Fibroblast of skin of right quadriceps (primary cell): Measurements from ENCODE around the gene GAK.

Experiments used
- DNase-seq: peaks from one replicate; pipeline ENCODE4 v3.0.0-alpha.2; 2013

GAK gene

DNA sequence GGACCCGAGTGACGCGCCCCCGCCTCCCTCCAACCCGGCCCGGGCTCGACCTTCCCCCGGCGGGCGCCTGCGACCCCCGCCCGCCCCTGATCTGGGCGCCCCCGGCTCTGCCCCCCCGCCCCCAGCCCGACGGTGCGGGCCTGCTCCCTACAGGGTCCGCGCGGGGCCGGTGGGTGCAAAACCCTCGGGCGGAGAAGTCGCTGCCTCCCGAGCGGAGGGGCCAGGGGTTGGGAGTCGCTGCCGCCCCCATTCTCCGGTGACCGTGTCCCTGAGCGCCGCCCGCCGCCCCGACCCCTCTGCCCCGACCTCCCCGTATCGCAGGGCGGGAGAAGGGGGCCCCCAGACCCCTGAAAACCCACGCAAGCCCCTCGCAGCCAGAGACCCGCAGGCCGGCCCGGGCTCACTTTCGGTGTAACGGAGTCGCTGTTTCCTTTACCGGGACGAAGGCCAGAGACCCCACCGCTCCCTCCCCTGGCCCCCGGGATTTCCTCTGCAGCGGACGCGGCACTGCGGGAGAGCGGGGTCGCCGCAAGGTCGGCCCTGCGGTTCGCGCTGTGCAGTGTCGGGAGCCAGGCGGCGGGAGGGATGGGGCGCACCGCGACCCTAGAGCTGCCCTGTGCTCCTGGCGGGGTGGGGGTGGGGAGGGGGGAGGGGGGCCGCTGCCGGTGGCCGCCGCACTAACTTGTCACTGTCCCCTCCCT, 105.5 kb downstream of the GAK start:
- DNase-seq = no peak

DNA sequence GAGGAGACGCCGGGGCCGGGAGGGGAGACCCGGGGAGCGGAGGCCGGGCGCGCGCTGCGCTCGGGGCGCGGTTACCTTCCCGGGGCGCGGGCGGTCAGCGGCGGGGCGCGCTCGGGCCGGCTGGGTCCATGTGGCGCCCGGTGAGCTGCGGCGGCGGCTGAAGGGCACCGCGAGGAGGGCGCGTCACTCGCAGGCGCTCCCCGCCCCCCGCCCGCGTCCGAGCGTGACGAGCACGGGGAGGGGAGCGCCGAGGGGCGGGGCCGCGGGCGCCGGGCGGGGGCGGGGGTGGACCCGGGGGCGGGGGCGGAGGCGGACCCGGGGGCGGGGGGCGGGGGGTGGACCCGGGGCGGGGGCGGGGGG, 106.2 kb downstream of the GAK start, which contains the start of gene CPLX1:
Gene CPLX1 (minus strand): TSS at position 159 of the 360 bp plus-strand sequence. CDS start 1,607 bp downstream, outside the sequence.
- DNase-seq = no peak

DNA sequence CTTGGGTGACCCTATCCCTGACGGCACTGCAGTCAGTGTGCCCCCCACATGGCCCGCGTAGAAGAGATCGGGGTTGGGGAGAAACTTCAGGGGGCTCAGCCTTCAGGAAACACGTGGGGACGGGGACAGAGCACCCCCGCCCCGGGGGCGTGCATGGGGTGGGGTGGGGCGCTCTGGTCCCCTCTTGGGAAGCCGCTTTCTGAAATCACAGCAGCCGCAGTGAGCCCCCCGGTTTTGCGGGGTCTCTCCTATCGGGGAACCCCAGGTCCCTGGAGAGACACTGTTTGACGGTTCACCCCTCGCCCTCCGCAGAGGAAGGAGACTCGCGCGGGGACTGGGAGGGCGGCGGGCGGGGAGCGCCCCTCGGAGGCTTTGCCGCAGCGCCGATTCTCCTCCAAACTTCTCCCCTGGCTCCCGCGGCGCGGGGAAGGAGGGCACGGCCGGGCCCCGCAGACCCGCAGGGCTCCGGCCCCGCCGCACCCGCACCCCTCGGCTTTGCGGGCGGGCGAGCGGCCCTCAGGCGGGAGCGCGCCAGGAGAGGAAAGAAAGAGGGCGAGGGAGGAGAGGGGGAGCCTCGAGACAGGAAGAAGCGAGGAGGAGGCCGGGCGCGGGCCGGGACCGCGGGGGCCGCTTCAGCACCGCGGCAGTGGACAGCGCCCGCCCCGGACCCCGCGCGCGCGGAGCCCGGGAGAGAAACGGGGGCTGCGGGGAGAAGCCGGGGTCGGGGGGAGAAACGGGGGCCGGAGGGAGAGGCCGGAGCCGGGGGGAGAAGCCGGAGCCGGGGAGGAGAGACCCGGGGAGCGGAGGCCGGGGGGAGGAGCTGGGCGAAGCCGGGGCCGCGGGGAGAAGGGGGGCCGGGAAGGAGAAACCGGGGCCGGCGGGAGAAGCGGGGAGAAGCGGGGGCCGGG, 106.8 kb downstream of the GAK start:
- no peak for DNase-seq

DNA sequence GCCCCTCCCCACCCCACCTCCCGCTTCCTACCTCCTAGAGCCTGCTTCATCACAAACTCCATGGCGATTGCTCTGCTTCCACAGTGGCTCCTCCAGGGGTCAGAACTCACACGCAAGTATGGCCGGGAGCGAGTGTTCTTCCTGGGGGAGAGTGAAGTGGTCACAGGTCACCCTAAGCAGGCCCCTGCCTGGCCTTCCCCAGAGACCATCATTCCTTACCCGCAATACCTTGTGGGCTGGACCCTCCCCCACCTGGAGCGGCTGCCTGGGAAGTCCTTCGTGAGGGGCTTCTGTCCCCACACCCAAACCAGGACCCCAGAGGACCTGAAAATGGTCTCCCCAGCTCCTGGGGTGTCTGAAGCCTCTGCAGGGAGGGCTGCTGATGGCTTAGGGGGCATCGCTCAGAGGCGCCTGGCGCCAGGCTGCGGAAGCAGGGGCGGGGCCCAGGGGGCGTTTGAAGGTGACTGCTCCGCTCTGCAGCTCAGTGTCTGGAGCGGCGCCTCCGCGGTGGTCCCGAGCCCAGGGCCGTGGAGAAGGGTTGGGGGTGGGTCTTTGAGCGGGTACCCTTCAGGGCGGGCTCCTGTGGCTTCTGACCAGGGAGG, 107.6 kb downstream of the GAK start:
- no peak for DNase-seq

DNA sequence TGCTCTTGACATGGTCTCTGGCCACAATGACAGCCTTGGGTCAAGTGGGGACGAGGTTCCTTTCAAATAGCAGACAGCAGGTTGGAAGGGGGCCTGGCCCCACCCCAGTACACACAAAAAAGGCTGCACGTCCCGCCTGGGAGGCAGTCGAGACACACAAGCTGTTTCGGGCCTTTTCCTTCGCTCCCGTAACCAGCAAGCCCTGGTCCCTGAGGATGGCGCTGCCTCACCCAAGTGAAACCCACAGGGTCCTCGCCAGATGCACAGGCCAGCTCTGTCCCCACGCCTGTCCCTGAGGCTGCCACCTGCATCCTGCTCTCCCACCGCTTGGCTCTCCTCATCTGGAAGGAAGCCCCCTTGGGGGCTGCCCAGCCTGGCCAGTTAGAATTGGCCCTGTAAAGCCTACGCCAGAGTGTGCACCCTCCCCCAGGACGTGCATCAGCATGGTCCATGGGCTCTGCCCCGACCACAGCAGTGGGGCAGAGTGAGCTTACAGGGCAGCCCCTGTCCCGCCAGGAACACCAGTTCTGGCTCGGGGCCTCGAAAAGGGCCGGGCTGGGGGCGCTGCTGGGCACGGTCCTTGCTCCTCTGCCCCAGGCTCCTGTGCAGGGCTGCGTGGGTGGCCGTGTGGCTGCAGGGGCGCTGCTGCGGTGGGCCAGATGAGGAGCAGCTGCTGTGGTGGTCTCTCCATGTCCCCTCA, 108.2 kb downstream of the GAK start:
- DNase-seq = no peak

DNA sequence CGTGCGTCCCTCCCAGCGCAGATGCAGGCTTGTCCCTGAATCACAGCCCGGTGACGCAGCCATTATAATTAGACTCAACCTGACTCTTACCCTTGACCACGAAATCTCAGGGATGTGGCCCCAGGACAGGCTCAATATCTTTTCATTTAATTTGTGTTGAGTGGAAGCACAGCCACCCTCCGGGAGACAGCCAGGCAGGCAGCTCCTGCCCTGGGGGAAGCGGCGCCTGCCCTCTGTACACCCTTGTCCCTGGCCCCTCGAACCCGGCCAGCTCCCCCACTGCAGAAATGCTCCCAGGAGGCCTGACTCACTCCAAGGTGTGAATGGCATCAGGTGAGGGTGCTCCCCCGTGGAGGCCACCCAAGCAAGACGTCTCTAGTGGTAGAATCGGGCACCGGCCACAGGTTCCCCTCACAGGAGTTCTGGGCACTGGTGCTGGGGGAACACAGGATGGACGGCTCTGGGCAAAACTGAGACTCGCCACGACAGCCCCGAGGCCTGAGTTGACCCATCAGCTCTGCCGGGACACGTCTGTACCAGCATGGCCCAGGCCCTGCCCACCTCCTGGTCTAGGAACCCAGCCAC, 108.8 kb downstream of the GAK start:
- DNase-seq = no peak

DNA sequence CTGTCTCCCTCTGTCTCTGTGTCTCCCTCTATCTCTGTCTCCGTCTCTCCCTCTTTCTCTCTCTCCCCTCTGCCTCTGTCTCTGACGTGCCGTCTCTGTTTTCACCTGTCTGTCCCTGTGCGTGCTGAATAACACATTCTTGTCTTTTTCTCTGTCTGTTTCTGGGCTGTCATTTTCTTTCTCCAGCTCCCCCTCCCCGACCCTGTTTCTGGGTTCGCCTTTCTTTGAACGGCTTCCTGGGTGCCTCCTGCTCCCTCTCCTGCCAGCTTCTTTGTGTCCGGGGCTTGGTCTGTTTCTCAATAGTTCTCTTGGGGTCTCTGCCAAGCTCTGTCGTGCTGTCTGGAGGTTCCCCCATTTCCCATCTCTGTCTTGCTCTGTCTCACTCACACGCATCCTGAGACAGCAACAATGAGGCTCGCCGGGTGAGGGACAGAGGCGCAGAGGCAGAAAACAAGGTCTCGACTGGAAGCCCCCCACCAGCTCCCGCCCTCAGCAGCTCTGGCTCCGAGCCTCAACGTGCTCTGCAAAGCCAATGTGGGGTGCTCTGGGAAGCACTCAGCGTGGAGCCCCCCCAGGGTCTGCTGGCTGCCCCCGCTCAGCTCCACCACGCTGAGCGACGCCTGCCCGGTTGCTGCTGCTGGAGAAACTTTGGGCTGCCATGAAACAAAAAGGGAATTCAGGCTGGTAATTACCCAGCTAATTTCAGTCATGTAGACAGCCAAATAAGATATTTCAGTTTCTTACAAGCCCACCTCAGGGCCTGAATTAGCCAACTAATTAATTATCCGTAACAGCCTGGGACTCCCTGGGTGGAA, 109.5 kb downstream of the GAK start:
- no peak for DNase-seq

DNA sequence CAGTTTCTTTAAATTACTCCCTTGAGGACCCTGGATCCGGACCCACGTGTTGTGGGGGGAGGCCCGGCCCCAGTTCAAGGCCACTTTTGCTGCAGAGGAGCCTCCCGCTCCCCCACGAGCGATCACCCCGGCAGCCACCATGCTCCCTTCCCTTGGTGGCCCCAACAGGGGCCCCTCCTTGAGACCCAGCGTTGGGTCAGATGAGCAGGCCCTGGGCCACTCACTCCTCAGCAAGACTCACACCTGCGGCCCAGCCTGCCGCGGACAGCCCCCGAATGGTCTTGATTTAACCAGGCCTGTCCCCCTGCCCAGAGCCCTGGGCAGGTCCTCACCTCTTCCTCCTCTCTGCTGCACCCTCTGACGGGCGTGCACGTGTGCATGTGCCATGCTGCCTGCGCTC, 110.5 kb downstream of the GAK start:
- DNase-seq = no peak

DNA sequence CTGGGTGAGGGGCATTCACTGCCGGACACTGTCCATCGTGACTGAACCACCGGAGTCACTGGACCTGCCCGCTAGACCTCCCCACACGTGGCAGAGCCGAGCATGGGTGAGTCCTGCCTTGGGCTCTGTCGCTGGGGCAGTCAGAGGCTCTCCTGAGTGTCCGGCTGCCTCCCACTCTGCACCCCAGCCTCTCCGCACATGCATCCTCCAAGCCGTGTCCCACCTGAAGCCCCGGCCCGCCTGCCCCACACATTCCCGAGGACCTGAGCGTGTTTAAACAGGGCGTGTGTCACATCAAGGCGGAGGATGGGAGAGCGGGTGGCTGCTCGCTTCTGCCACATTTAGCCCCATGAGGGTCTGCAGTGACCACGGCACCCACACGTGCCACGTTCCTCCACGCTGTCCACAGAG, 110.9 kb downstream of the GAK start:
- no peak for DNase-seq

DNA sequence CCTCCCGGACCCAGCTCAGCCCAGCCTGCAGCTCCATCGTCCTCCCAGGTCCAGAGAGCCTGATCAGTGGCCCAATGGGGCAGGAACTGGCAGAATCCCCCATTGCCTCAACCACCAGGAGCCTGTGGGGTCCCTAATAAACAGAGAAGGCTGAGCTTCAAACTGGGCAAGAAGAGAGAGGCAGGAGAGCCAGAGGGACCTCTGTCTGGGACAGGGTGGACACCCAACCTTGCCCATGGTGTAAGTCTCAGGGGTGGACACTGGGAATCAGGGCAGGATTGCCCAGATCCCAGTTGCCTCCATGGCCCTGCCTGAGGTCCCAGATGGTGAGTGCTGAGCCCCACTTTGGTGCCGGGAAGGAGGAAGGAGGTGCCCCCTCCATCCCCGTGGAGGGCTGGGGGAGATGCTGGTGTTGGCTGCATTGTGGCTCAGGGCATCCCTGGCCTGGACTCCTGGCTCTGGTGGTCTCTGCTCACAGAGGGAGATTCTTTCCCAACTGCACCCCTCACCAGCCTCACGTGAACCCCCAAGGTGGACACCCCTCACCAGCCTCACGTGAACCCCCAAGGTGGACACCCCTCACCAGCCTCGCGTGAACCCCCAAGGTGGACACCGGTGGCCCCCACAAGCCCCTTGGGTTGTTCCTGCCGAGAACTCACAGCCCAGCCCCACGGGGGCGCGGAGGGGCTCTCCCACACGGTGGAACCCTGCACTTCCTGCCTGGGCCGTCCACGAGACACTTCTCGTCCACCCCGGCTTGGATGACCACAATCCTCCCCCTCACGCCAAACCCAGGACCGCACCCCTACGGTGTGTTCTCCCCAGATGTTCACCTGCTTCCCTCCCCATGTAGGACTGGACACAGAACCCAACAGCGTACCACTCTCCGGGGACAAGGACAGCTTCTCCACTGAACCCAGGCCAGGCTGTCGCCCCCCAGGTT, 111.6 kb downstream of the GAK start:
- no peak for DNase-seq

DNA sequence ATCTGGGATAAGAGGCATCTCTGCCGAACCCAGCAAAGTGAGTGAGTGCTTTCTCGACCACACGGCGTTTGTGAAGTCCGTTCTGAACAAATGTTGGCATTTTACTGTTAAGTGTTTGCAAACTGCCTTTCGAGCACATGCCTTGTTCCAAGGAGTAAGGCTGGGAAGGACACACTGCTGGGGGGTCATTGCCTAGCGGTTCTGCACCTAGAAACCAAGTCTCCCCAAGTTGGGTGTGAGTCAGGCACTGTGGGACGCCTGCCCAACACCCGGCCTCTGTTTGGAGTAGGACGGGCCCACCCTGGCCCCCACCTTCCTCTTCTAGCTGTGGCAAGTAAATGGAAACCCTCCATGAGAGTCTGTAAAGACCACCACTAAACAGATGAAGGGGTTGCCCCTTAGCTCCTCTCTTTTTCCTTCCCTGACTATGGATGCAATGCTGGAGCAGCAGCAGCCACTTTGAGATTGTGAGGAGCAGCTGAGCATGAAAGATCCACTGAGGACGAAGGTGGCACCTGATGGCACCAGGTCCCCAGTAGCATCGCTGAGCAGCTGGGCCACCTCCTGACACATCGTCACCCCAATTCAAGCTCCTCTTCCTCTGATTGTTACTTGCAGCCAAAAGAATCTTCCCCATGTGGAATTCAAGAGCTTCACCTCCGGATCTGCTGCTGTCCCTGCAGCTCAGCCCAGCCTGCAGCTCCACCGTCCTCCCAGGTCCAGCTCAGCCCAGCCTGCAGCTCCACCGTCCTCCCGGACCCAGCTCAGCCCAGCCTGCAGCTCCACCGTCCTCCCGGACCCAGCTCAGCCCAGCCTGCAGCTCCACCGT, 112.5 kb downstream of the GAK start:
- DNase-seq = no peak

DNA sequence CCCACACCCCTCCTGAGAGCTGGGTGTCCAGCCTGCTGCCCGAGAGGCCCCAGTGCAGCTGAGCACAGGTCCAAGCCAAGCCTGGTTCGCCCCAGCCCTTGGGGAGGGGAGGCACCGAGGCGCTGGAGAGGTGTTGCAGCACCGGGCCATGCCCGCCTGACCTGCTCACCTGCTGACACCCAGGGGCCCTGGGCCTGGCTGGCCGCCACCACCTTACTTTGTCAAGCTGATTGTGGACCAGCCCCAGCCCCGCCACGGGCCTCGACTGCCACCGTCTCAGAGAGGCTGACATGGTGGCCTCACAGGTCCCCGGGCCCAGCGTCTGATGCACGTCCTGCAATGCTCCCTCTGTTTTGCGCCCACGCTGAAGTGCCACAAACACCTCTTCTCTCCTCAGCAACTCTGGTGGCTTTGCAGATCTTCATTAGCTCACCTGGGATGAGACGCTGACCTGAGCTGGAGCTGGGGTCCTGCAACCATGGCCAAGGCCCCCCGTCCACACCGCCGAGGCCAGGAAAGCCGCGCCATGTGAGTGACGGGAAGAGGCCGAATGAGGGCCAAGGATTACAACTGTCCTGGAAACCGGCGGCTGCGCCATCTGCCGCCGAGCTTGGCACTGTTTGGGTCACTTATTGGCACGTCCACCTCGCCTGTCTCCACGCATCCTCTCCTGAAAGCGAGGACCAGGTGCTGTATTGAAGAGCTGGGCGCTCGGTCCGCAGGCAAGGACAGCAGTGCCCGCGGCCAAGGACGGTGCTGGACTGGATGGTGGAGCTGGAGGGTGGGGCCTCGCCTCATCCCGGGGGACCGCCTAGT, 113.8 kb downstream of the GAK start:
- DNase-seq = no peak

DNA sequence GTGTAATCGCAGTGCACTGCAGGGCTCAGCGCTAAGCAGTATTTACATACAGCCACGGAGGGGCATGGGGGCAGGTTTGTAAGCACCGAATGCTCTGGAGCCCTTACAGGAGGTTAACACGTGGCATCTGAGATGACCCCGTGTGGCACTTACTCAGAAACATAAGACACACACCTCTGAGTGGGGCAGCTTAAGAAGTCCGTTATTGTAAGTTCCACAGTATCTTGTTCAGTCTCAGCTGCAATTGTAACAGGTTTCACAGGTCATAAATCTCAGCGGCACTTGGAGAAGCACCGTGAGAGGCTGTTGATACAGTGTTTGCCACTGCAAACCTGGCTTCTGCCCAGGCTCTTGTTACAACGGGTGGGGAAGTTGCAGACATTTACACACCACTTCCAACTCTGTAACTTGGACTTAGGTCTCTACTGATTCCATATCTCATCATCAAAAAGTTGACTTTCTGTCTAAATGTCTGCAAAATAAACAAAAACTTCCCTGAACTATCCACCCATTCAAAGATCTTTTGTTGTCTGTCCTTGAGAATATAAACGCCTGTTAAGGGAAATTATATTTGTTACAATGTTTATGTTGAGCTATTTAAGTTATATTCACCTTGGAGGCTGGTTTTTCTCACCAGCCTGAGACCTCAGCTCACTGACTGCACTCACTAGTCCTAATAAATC, 116.5 kb downstream of the GAK start:
- no peak for DNase-seq

DNA sequence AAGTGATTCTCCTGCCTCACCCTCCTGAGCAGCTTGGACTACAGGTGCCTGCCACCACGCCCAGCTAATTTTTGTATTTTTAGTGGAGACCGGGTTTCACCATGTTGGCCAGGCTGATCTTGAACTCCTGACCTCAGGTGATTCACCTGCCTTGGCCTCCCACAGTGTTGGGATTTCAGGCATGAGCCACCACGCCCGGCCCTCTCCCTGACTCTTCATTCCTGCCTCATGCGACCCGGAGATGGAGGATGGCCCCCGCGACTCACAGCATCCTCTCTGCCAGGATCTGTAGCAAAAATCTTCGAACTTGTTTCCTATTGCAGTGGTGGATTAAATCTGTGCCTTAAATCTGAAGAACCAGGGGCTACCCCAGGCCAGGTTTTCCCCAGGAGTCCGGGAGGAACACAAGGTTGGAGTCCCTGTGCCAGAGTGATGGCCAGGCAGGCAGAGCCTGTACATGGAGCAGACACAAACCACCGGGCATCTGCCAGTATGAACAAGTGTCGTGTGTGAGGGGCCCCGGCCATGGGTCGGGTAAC, 117.7 kb downstream of the GAK start:
- DNase-seq = no peak

DNA sequence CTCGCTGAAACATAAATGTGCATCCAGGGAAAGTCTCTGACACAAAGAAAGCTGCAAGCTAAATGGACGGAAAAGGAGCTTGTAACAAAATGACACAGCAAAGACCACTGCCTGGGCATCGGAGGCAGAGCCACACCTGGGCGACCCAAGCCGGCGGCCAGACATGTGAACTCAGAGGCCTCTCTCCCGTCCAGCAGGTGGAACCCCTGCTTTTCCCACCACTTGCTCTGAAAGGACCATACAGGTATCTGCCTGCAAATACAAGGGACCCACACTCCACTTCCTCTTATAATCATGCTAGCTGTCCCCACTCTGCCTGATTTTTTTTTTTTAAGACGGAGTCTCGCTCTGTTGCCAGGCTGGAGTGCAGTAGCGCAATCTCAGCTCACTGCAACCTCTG, 118.2 kb downstream of the GAK start:
- no peak for DNase-seq

DNA sequence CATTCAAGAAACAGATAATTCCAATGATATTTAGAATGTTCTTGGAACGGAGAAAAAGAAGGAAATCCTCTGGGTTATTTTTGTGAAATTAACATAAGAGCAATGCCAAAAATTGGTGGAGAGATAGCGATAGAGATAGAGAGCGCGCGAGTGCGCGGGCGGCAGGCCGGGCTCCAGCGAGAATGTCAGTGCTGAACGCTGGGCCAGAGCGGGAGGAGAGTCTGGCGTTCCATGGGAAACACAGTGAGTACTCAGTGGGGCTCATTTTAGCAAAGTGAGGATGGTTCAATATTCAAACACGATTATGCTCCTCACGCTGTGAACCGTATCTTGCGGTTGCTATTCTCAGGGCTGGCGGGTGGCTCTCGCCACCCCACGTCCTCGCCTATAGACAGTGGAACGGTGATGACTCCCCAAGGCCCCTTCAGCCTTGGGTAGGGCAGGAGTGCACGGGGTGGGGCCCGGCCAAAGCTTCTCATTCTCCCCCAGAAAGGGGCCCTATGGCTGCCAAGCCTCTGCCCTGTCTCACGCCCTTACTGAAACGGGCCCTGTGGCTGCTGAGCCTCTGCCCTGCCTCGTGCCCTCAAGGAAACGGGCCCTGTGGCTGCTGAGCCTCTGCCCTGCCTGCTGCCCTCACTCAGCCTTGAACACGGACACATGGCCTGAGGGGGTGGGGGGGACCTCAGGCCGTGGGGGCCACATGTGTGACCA, 123.1 kb downstream of the GAK start:
- no peak for DNase-seq

DNA sequence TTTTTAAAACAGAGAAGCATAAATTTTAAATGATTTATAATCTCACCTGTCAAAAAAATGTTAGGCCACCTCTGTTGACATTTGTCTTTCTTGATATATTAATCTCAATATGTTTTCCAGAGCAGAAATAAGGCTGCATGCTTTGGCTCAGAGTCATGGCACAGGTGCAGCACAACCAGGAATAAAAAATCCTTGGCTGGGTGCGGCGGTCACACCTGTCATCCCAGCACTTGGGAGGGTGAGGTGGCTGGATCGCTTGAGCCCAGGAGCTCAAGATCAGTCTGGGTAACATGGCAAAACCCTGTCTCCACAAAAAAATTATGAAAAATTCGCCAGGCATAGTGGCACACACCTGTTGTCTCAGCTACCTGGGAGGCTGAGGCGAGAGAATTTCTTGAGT, 124.3 kb downstream of the GAK start:
- DNase-seq = no peak
